HepG2 (cell line): ENCODE measurements around the gene PLIN3. TPM values are rescaled to one million over a fixed set of nuclear protein-coding genes. Genes with fewer than 3 reads are reported as not detected.

Experiments
- DRAP1 ChIP-seq: IDR thresholded peaks from 2 replicates; pipeline ENCODE4 v1.6.1; 2016; ENCODE audit warnings: missing genetic modification reagents, missing compliant biosample characterization
- ELF3 ChIP-seq: IDR thresholded peaks from 2 replicates; pipeline ENCODE4 v1.6.1; 2016; ENCODE audit warnings: missing genetic modification reagents, missing compliant biosample characterization
- FOSL2 ChIP-seq: sonication (generic); formaldehyde crosslinking; IDR thresholded peaks from 2 replicates; pipeline ENCODE4 v1.4.0; 2020; ENCODE audit warnings: missing genetic modification reagents
- GATAD1 ChIP-seq: IDR thresholded peaks from 2 replicates; pipeline ENCODE4 v1.6.1; 2016; ENCODE audit warnings: missing genetic modification reagents, missing compliant biosample characterization
- GATAD2A ChIP-seq: IDR thresholded peaks from 2 replicates; pipeline ENCODE4 v1.6.1; 2016
- IRF1 ChIP-seq: sonication (generic); formaldehyde crosslinking; IDR thresholded peaks from 2 replicates; pipeline ENCODE4 v1.4.0; 2020; ENCODE audit warnings: low read depth, mild to moderate bottlenecking, missing genetic modification reagents
- KAT8 ChIP-seq: IDR thresholded peaks from 2 replicates; pipeline ENCODE4 v1.6.1; 2016; ENCODE audit warnings: missing genetic modification reagents, missing compliant biosample characterization
- KLF9 ChIP-seq: IDR thresholded peaks from 2 replicates; pipeline ENCODE4 v1.6.1; 2016; ENCODE audit warnings: low read depth
- MEIS1 ChIP-seq: sonication (generic); formaldehyde crosslinking; IDR thresholded peaks from 2 replicates; pipeline ENCODE4 v1.9.0; 2021; ENCODE audit warnings: mild to moderate bottlenecking, missing genetic modification reagents, moderate library complexity, borderline replicate concordance
- NAIF1 ChIP-seq: sonication (generic); formaldehyde crosslinking; IDR thresholded peaks from 2 replicates; pipeline ENCODE4 v1.5.0; 2020; ENCODE audit warnings: mild to moderate bottlenecking, missing genetic modification reagents, borderline replicate concordance
- NCOA2 ChIP-seq: sonication (generic); formaldehyde crosslinking; IDR thresholded peaks from 2 replicates; pipeline ENCODE4 v1.8.0; 2022; ENCODE audit warnings: inconsistent platforms
- NFKBIZ ChIP-seq: IDR thresholded peaks from 2 replicates; pipeline ENCODE4 v1.6.1; 2018; ENCODE audit warnings: missing genetic modification reagents, missing compliant biosample characterization
- ONECUT2 ChIP-seq: sonication (generic); formaldehyde crosslinking; IDR thresholded peaks from 2 replicates; pipeline ENCODE4 v1.4.0; 2020; ENCODE audit warnings: missing genetic modification reagents
- PTBP1 ChIP-seq: fragments of 200-400 bp; formaldehyde crosslinking; IDR thresholded peaks from 2 replicates; pipeline ENCODE4 v1.6.1; 2018; ENCODE audit warnings: low read length, low read depth; ENCODE audit not compliant: poor library complexity, severe bottlenecking
- TMF1 ChIP-seq: sonication (generic); formaldehyde crosslinking; IDR thresholded peaks from 2 replicates; pipeline ENCODE4 v1.8.1; 2022; ENCODE audit warnings: low read depth, missing genetic modification reagents
- ZFP37 ChIP-seq: sonication (generic); formaldehyde crosslinking; IDR thresholded peaks from 2 replicates; pipeline ENCODE4 v1.4.0; 2020; ENCODE audit warnings: missing genetic modification reagents, borderline replicate concordance
- ZNF577 ChIP-seq: sonication (generic); formaldehyde crosslinking; IDR thresholded peaks from 2 replicates; pipeline ENCODE4 v1.4.0; 2020; ENCODE audit warnings: mild to moderate bottlenecking, low read depth, missing genetic modification reagents, borderline replicate concordance
- ZNF652 ChIP-seq: IDR thresholded peaks from 2 replicates; pipeline ENCODE4 v1.6.1; 2016; ENCODE audit warnings: low read depth, borderline replicate concordance
- polyA plus RNA-seq, 8 experiments: library from polyadenylated mRNA; depleted of rRNA in 3 of 8; stranded (reverse) in 7 of 8; unstranded in 1 of 8; fragments of >200 nt; fragmentation: Illumina TruSeq in 4 of 8; extraction: Trizol in 4 of 8; gene quantifications; 2 replicates each; pipeline versions ENCODE4 v1.2.1 to v1.2.3, GENCODE V29; 2011 to 2016; ENCODE audit warnings: low read depth in 4 of 8, missing spikeins in 1 of 8, mixed read lengths in 1 of 8; ENCODE audit not compliant: insufficient read depth in 1 of 8
- total RNA-seq, 5 experiments: library from RNA; depleted of rRNA; stranded (reverse); fragments of >200 nt; fragmentation: Illumina TruSeq; extraction: Trizol; gene quantifications; 2 replicates each; pipeline ENCODE4 v1.2.3, GENCODE V29; 2016; ENCODE audit warnings: low read depth in 1 of 5
- TF ChIP-seq, protein P1 (sequence below): sonication (generic); formaldehyde crosslinking; IDR thresholded peaks from 2 replicates; pipeline ENCODE4 v1.5.1; 2020; ENCODE audit warnings: mild to moderate bottlenecking, moderate library complexity, missing genetic modification reagents
- TF ChIP-seq, protein P2 (sequence below): sonication (generic); formaldehyde crosslinking; IDR thresholded peaks from 2 replicates; pipeline ENCODE4 v1.4.0; 2020; ENCODE audit warnings: missing genetic modification reagents, borderline replicate concordance

The PLIN3 gene
- total and polyA plus RNA-seq, 2 of the 13 experiments (the other 11 are each of a cell fraction or from before 2014, with no cell fraction given): 49.3 to 57.9 TPM

DNA sequence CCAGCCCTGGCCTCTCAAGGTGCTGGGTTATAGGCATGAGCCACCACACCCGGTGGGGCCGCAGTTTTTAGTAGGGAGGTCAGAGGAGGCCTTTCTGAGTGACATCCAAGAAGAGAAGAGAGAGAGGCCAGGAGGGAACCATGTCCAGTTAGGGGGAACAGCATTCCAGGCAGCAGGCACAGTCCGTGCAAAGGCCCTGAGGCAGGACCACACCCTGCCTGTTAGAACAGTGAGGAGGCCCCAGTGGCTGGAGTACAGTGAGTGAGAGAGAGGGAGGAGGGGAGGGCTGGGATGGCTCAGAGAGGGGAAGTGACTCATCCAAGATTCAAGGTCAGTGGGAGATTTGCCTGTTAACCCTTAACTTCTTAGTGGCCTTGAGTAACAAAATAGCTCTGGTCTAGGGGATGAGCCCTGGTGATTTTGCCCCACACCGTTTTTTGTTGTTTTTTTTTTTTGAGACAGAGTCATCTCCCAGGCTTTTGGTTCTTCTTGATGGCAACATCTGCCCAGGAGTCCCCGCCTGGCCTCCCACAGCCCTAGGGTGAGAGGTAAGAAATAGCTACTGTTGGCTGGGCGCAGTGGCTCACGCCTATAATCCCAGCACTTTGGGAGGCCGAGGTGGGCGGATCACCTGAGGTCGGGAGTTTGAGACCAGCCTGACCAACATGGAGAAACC, 2.7 kb upstream of the PLIN3 start (continued):
- TF ChIP-seq ZFP37 (0 out of 2 replicates have a peak, but pooled peaks have one; percentile 15), KAT8 (CRISPR knock-in tag) (peak; percentile 54; the same call in 1 of the 2 replicates), MEIS1 (no peak), DRAP1 (CRISPR knock-in tag) (peak; percentile 23; the same call in 1 of the 2 replicates), PTBP1 (peak; percentile 90), ELF3 (CRISPR knock-in tag) (peak; percentile 63), TMF1 (CRISPR knock-in tag) (no peak), NFKBIZ (peak; percentile 65; the same call in 1 of the 2 replicates), ONECUT2 (CRISPR knock-in tag) (no peak), FOSL2 (CRISPR knock-in tag) (peak; percentile 100), ZNF652 (CRISPR knock-in tag) (peak; percentile 99), ZNF577 (CRISPR knock-in tag) (no peak), NAIF1 (CRISPR knock-in tag) (no peak), GATAD2A (CRISPR knock-in tag) (peak; percentile 95), IRF1 (CRISPR knock-in tag) (no peak), NCOA2 (CRISPR knock-in tag) (peak; percentile 80), GATAD1 (CRISPR knock-in tag) (peak; percentile 50), KLF9 (CRISPR knock-in tag) (no peak)
- TF ChIP-seq, protein P1, sequence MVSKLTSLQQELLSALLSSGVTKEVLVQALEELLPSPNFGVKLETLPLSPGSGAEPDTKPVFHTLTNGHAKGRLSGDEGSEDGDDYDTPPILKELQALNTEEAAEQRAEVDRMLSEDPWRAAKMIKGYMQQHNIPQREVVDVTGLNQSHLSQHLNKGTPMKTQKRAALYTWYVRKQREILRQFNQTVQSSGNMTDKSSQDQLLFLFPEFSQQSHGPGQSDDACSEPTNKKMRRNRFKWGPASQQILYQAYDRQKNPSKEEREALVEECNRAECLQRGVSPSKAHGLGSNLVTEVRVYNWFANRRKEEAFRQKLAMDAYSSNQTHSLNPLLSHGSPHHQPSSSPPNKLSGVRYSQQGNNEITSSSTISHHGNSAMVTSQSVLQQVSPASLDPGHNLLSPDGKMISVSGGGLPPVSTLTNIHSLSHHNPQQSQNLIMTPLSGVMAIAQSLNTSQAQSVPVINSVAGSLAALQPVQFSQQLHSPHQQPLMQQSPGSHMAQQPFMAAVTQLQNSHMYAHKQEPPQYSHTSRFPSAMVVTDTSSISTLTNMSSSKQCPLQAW (CRISPR knock-in tag): peak; percentile 52; the same call in 1 of the 2 replicates
- TF ChIP-seq, protein P2, sequence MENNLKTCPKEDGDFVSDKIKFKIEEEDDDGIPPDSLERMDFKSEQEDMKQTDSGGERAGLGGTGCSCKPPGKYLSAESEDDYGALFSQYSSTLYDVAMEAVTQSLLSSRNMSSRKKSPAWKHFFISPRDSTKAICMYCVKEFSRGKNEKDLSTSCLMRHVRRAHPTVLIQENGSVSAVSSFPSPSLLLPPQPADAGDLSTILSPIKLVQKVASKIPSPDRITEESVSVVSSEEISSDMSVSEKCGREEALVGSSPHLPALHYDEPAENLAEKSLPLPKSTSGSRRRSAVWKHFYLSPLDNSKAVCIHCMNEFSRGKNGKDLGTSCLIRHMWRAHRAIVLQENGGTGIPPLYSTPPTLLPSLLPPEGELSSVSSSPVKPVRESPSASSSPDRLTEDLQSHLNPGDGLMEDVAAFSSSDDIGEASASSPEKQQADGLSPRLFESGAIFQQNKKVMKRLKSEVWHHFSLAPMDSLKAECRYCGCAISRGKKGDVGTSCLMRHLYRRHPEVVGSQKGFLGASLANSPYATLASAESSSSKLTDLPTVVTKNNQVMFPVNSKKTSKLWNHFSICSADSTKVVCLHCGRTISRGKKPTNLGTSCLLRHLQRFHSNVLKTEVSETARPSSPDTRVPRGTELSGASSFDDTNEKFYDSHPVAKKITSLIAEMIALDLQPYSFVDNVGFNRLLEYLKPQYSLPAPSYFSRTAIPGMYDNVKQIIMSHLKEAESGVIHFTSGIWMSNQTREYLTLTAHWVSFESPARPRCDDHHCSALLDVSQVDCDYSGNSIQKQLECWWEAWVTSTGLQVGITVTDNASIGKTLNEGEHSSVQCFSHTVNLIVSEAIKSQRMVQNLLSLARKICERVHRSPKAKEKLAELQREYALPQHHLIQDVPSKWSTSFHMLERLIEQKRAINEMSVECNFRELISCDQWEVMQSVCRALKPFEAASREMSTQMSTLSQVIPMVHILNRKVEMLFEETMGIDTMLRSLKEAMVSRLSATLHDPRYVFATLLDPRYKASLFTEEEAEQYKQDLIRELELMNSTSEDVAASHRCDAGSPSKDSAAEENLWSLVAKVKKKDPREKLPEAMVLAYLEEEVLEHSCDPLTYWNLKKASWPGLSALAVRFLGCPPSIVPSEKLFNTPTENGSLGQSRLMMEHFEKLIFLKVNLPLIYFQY (CRISPR knock-in tag): no peak
- TF ChIP-seq, all 625 proteins: peak for 221
